Stimulated activated CD4-positive, alpha-beta T cell treated with anti-CD3 and anti-CD28 coated beads, Interleukin-1b, Interleukin-23, amount 100 ng/mL, for 48 hours (primary cell): Measurements from ENCODE around the gene DPYSL3.

ENCODE experiments used
- DNase-seq: peaks from one replicate; pipeline ENCODE4 v3.0.0-alpha.2; 2020

Gene DPYSL3

DNA sequence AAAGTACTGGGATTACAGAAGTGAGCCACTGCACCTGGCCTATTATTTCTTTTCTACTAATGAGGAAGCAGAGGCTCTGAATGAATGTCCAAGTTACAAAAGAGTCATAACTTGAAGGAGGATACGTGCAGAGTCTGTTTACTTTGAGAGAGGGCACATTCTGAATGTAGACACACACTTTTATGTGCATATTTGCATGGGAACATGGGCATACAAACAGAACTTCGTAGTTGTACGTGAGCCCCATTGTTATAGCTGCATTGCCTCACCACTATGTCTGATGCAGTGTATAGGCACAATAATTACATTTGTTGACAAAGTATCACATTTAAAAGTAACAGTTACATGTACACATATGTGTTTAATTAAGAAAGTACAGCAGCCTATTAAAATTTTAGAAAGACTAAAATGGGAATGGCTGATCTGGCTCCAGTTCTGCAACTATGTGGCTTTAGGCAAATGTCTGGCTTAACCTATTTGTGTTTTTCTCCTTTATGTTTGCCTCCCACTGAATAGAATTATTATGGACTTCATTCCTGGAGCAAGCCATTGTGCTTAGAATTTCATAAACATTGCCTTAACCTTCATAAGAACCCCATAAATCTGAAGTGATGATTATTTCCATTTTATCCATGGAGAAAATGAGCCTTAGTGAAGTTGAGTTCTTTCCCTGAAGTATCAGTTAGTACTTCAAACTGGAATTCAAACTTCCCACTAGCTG lies 3.0 kb upstream of the DPYSL3 start:
- no peak for DNase-seq

- DNase-seq = no peak
Measured at GRCh38 chr5:147510885-147511284, 1.0 kb upstream of the DPYSL3 start.

- DNase-seq = no peak
Measured at GRCh38 chr5:147509041-147509709, 693 bp downstream of the DPYSL3 start.

- DNase-seq = no peak
Measured at GRCh38 chr5:147508711-147509040, 1.2 kb downstream of the DPYSL3 start.

GRCh38 chr5:147507480-147508126 lies 2.3 kb downstream of the DPYSL3 start:
- DNase-seq = no peak

DNA sequence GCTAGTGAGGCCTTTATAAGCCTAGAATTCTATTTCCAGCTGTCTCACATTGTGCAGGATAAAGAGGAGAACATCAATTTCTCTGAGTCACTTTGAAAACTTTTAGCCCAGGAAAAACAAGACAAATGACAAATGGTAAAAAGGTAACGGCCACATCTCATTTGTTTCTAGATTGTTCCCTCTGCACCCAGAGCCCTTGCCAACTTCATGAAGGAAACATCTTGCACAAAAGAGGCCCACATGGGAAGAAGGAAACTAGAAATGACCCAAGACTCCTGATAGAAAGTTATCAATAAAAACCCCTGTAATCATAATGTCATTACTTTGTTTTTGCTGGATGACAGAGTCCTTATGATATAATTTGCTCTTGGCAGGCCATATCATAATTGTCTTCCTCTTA lies 5.3 kb downstream of the DPYSL3 start:
- no peak for DNase-seq

DNA sequence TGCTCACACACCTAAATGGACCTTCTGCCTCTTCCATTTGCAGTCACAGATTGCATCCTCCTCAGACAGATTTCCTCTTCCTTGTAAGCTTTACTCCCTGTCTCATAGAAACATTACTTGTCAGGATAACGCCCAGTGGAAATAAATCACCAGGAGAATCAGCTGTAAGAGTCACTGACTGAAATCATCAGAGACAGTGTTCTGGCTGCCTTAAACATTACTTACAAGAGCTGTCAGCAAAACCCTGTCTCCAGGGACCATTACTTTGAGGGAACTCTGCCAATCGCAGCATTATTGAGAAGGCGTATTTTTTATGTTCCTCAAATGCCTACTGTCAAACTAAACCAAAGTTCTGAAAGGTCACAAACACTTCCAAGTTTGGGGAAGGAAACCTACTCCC lies 5.9 kb downstream of the DPYSL3 start:
- DNase-seq = no peak

- DNase-seq = no peak
Measured at GRCh38 chr5:147490989-147491388, 18.9 kb downstream of the DPYSL3 start.

DNA sequence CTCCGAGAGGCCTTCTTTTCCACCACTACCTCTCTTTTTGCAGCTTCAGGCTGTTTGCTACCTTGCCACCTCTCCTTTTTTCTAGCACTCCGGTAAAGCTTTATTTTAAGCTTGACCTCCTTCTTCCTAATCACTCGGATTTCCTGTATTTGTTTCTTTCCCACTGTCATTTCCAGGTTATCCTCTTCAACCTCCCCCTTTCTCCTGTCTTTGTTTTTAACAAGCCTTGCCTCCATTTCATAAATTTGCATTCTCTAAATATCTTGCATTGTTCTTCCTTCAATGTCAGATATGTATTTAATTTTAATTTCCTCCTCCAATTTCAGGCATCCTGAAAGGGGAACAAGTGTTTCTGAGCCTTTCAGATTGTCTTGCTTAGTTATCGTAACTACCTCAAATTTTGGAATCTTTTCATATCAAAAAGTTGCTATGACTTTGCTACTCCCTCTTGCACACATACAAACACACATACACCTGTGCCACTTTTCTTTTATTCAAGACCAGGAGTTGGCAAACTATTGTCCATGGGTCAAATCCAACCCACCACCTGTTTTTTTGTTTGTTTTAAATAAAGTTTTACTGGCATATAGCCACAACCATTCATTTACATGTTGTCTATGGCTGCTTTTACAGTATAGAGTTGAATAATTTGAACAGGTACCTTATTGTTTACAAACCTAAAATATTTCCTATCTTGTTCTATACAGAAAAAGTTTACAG lies 22.7 kb downstream of the DPYSL3 start:
- DNase-seq = no peak

- DNase-seq = no peak
Measured at GRCh38 chr5:147485814-147486213, 24.1 kb downstream of the DPYSL3 start.

DNA sequence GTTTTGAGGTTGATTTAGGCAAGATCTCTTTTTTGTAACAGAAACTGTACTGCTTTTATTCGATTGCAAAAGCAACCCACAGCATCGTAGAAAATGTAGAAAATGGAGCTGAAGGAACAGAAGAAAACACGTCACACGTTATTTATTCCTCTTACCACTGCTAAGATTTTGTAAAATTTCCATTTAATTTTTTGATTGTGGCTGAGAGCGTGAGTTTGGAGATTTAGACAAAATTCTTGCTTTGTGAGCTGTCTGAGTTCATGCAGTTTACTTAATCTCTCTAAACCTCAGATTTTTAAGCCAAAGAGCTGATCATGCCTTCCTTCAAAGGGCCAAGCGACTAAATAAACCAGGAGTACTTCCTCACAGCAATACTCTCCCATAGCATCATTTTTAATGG lies 24.8 kb downstream of the DPYSL3 start:
- no peak for DNase-seq

DNA sequence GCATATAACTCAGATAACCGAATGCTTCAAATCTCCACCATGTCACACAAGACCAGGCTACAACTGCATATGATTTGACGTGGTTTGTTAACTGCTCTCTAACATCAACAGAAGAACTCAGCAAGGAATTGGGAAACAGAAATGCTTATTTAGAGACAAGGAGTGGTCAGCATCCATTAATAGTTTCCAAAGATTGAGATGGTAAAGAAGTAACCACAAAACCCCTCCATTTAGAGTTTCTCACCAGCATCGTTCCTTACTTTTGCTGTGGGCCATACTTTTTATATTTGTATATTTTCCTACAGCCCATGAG lies 25.2 kb downstream of the DPYSL3 start:
- no peak for DNase-seq

GRCh38 chr5:147483961-147484707 lies 25.7 kb downstream of the DPYSL3 start:
- DNase-seq = no peak

- DNase-seq = no peak
Measured at GRCh38 chr5:147483188-147483790, 26.6 kb downstream of the DPYSL3 start.

DNA sequence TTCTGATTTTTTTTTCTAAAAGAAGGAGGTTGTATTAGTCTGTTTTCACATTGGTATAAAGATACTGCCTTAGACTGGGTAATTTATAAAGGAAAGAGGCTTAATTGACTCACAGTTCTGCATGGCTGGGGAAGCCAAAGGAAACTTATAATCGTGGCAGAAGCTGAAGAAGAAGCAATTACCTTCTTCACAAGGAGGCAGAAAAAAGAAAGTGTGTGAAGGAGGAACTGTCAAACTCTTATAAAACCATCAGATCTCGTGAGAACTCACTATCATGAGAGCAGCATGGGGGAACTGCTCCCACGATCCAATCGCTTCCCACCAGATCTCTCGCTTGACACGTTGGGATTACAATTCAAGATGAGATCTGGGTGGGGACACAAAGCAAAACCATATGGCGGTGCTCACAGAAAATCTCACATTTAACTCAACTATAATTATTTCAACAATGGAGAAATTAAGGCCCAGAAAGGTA lies 27.1 kb downstream of the DPYSL3 start:
- no peak for DNase-seq

DNA sequence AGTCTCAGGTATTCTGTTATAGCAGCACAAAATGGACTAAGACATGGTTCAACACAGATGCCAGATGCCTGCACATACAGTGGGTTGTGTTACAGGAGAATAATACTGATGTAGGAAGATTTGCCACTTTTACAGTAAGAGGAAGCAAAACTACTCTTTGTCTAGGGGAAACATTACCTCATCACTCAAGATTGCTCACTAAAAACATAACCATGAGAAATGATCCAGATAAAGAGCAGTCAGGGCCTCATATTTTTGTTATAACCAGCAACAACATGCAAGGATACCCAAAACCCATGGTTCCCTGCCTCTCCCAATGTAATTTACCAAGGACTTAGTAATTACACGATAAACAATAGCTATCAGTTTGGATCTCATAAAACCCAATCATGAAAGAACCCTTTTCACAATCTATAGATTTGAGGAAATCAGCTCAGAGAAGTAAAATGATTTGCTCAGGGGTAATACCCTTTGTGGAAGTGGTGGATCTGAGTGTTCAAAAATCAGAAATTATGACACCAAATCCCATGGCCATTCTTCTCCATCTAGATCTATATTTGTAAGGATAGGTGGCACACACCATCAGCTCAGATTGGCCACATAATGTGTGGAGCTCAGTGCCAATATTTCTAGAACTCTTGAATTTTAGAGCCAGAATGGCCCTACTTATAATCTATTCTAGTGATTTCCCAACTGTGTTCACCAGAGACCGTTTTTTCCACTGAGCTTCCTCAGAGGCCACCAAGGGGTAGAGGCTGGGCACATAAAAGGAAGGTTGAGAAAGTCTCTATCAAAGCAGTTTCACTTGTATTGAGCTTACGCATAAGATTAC lies 27.8 kb downstream of the DPYSL3 start:
- DNase-seq = no peak

- no peak for DNase-seq
Measured at GRCh38 chr5:147481376-147481775, 28.5 kb downstream of the DPYSL3 start.

GRCh38 chr5:147479949-147480348 lies 29.9 kb downstream of the DPYSL3 start:
- DNase-seq = no peak

DNA sequence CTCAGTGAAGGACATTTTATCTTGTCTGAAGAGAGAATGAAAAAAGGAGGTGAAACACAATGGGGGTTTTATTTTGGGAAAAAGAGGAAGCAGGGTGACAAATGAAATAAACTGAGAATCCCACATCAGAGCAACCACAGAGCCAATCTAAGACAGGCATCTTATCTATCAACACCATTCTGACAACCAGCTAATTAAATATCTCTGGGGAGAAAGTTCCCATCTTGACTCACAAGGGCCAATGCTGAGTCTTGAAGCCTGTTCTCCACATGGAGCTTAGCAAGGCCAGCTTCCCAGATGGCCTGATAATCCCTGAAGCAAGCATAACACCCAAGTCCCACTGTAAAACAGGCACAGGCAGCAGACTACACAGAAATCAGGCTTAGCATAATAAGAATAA lies 30.4 kb downstream of the DPYSL3 start:
- no peak for DNase-seq

GRCh38 chr5:147474140-147474539 lies 35.7 kb downstream of the DPYSL3 start:
- DNase-seq = no peak

GRCh38 chr5:147472664-147473475 lies 37.0 kb downstream of the DPYSL3 start:
- no peak for DNase-seq
